H1 (cell line): ENCODE data around the gene TACR2. TPM values are rescaled to one million over a fixed set of nuclear protein-coding genes. Genes with fewer than 3 reads are reported as not detected.

Experiments used
- CTCF ChIA-PET: fragments of 300-600 bp; sonication (Branson Sonifier 250); formaldehyde crosslinking; loops from one replicate; lab custom pipeline; 2021; ENCODE audit not compliant: partially characterized antibody; lab: Charles Lee
- POLR2A ChIA-PET: fragments of 300-600 bp; sonication (Branson Sonifier 250); formaldehyde crosslinking; loops from one replicate; lab custom pipeline; 2021; ENCODE audit warnings: inconsistent platforms; ENCODE audit not compliant: partially characterized antibody; lab: Charles Lee
- DNase-seq, 2 experiments: peaks; one replicate each; pipeline versions ENCODE4 v3.0.0 to v3.0.0-alpha.2; 2010 to 2022; ENCODE audit warnings: low spot score in 2 of 2, low read depth in 1 of 2, mixed read lengths in 1 of 2
- FAIRE-seq: peaks from 2 replicates; lab custom pipeline; 2011; peaks lifted over from hg19 to GRCh38; lab: Jason Lieb, UNC
- H2AFZ ChIP-seq: 2 replicates; pipeline ENCODE4 v1.8.1; 2012; ENCODE audit warnings: low read length, inconsistent platforms
- H2AK5ac ChIP-seq: 2 replicates; pipeline ENCODE4 v1.6.1; 2013; ENCODE audit warnings: low read depth, low read length
- H2BK120ac ChIP-seq: replicated peaks from 2 replicates; pipeline ENCODE3; 2013; ENCODE audit warnings: low read depth, low read length, inconsistent platforms
- H2BK12ac ChIP-seq: 2 replicates; pipeline ENCODE4 v1.6.1; 2013; ENCODE audit warnings: low read depth, low read length
- H2BK15ac ChIP-seq: 2 replicates; pipeline ENCODE4 v1.6.1; 2013; ENCODE audit warnings: low read length
- H2BK20ac ChIP-seq: 2 replicates; pipeline ENCODE4 v1.6.1; 2013; ENCODE audit warnings: low read length
- H2BK5ac ChIP-seq: 2 replicates; pipeline ENCODE4 v1.6.1; 2013; ENCODE audit warnings: low read depth, low read length
- H3K14ac ChIP-seq: 2 replicates; pipeline ENCODE4 v1.6.1; 2013; ENCODE audit warnings: inconsistent platforms; ENCODE audit not compliant: insufficient read length
- H3K18ac ChIP-seq: 2 replicates; pipeline ENCODE4 v1.6.1; 2013; ENCODE audit warnings: low read length; ENCODE audit errors: extremely low read depth
- H3K23ac ChIP-seq: 2 replicates; pipeline ENCODE4 v1.6.1; 2013; ENCODE audit warnings: inconsistent platforms; ENCODE audit not compliant: insufficient read length
- H3K23me2 ChIP-seq: 2 replicates; pipeline ENCODE4 v1.6.1; 2013; ENCODE audit warnings: low read depth, low read length
- H3K27ac ChIP-seq: 2 replicates; pipeline ENCODE4 v1.6.1; 2011; ENCODE audit warnings: low read depth, low read length, inconsistent platforms
- H3K27me3 ChIP-seq, 4 experiments: replicated peaks in 1 of 4; 1 replicate in 1 of 4; 2 replicates in 3 of 4; pipeline versions ENCODE4 v1.6.1 to v1.8.1; 2011 to 2013; ENCODE audit warnings: low read length in 3 of 4, mild to moderate bottlenecking in 3 of 4, inconsistent platforms in 2 of 4, mixed read lengths in 2 of 4, moderate library complexity in 1 of 4; ENCODE audit not compliant: control insufficient read depth in 3 of 4, insufficient read depth in 3 of 4; ENCODE audit errors: extremely low read depth in 1 of 4
- H3K36me3 ChIP-seq, 4 experiments: 2 replicates each; pipeline versions ENCODE4 v1.6.1 to v1.8.1; 2011 to 2013; ENCODE audit warnings: mild to moderate bottlenecking in 4 of 4, low read length in 3 of 4, moderate library complexity in 2 of 4, control low read depth in 1 of 4, inconsistent platforms in 1 of 4; ENCODE audit not compliant: insufficient read depth in 4 of 4, control insufficient read depth in 2 of 4
- H3K4ac ChIP-seq: replicated peaks from 2 replicates; pipeline ENCODE3; 2013; ENCODE audit warnings: low read length, low read depth, mixed read lengths, inconsistent platforms; ENCODE audit not compliant: insufficient read length
- H3K4me1 ChIP-seq, 4 experiments: replicated peaks in 1 of 4; 1 replicate in 1 of 4; 2 replicates in 3 of 4; pipeline versions ENCODE4 v1.6.1 to v1.8.1; 2011 to 2013; ENCODE audit warnings: low read length in 3 of 4, inconsistent platforms in 2 of 4, mixed read lengths in 1 of 4; ENCODE audit not compliant: insufficient read depth in 4 of 4, control insufficient read depth in 3 of 4
- H3K4me2 ChIP-seq, 2 experiments: 2 replicates each; pipeline versions ENCODE4 v1.6.1 to v1.8.1; 2011 to 2013; ENCODE audit warnings: low read depth in 2 of 2, low read length in 2 of 2, control low read depth in 1 of 2, inconsistent platforms in 1 of 2, mild to moderate bottlenecking in 1 of 2; ENCODE audit not compliant: insufficient read depth in 1 of 2
- H3K4me3 ChIP-seq, 4 experiments: fragments of 200-600, 300-600 bp in 1 of 4; sonication (generic), shearing (Covaris generic), sonication (Bioruptor Twin) in 1 of 4; 2 replicates each; pipeline versions ENCODE4 v1.5.1 to v1.8.1; 2011 to 2016; ENCODE audit warnings: low read length in 4 of 4, low read depth in 3 of 4, control low read depth in 2 of 4, inconsistent platforms in 2 of 4, mild to moderate bottlenecking in 2 of 4, mixed read lengths in 1 of 4, moderate library complexity in 1 of 4; ENCODE audit not compliant: insufficient read depth in 2 of 4; ENCODE audit errors: extremely low read depth in 1 of 4
- H3K56ac ChIP-seq: replicated peaks from 2 replicates; pipeline ENCODE3; 2013; ENCODE audit warnings: low read depth, mild to moderate bottlenecking, mixed read lengths, low read length, inconsistent platforms; ENCODE audit not compliant: insufficient read length
- H3K79me1 ChIP-seq: 2 replicates; pipeline ENCODE4 v1.6.1; 2013; ENCODE audit warnings: low read depth, low read length, control low read depth
- H3K79me2 ChIP-seq, 2 experiments: 2 replicates each; pipeline versions ENCODE4 v1.6.1 to v1.8.1; 2012 to 2013; ENCODE audit warnings: low read length in 2 of 2, mild to moderate bottlenecking in 2 of 2, inconsistent platforms in 1 of 2; ENCODE audit not compliant: insufficient read depth in 2 of 2, control insufficient read depth in 1 of 2
- H3K9ac ChIP-seq, 4 experiments: replicated peaks in 1 of 4; 1 replicate in 1 of 4; 2 replicates in 3 of 4; pipeline versions ENCODE4 v1.6.1 to v1.8.1; 2011 to 2013; ENCODE audit warnings: low read depth in 3 of 4, low read length in 3 of 4, control low read depth in 2 of 4, mild to moderate bottlenecking in 2 of 4, moderate library complexity in 2 of 4, inconsistent platforms in 1 of 4; ENCODE audit errors: extremely low read depth in 1 of 4
- H3K9me3 ChIP-seq, 2 experiments: 2 replicates each; pipeline versions ENCODE4 v1.6.1 to v1.8.1; 2012 to 2013; ENCODE audit warnings: mild to moderate bottlenecking in 2 of 2, moderate library complexity in 2 of 2, control low read depth in 1 of 2, inconsistent platforms in 1 of 2, low read depth in 1 of 2, low read length in 1 of 2, mixed read lengths in 1 of 2; ENCODE audit not compliant: insufficient read depth in 2 of 2
- H4K20me1 ChIP-seq, 2 experiments: replicated peaks in 1 of 2; 2 replicates each; pipeline versions ENCODE3 to v1.8.1; 2011 to 2013; ENCODE audit warnings: inconsistent platforms in 2 of 2, low read length in 2 of 2, mild to moderate bottlenecking in 1 of 2; ENCODE audit not compliant: insufficient read depth in 2 of 2, control insufficient read depth in 1 of 2
- H4K5ac ChIP-seq: 2 replicates; pipeline ENCODE4 v1.6.1; 2013; ENCODE audit warnings: low read length, low read depth, mixed read lengths, inconsistent platforms; ENCODE audit not compliant: insufficient read length
- H4K8ac ChIP-seq: 2 replicates; pipeline ENCODE4 v1.8.0; 2013; ENCODE audit warnings: mild to moderate bottlenecking, moderate library complexity, low read length, inconsistent platforms; ENCODE audit not compliant: insufficient read depth; ENCODE audit errors: extremely low read depth
- H4K91ac ChIP-seq: replicated peaks from 2 replicates; pipeline ENCODE3; 2013; ENCODE audit warnings: low read length, mixed read lengths, inconsistent platforms; ENCODE audit not compliant: insufficient read length
- ASH2L ChIP-seq: fragments of 200-600, 300-600 bp; sonication (generic); IDR thresholded peaks from one replicate; pipeline ENCODE4 v1.7.1; 2017; ENCODE audit warnings: low read length
- CBX5 ChIP-seq: fragments of 300-800, 300-1000 bp; sonication (generic); IDR thresholded peaks from 2 replicates; pipeline ENCODE4 v1.7.1; 2016; ENCODE audit warnings: antibody characterized with exemption, low read length, low read depth
- CHD2 ChIP-seq: IDR thresholded peaks from 2 replicates; pipeline ENCODE4 v1.6.1; 2012; ENCODE audit warnings: low read length, improper control_type of control experiment
- EGR1 ChIP-seq: IDR thresholded peaks from 2 replicates; pipeline ENCODE4 v1.6.1; 2011; ENCODE audit warnings: low read depth, low read length, borderline replicate concordance
- EP300 ChIP-seq, 2 experiments: IDR thresholded peaks; 1 replicate in 1 of 2; 2 replicates in 1 of 2; pipeline ENCODE4 v1.6.1; 2011 to 2012; ENCODE audit warnings: low read depth in 2 of 2, low read length in 2 of 2, mild to moderate bottlenecking in 2 of 2, borderline replicate concordance in 1 of 2, inconsistent platforms in 1 of 2, moderate library complexity in 1 of 2
- JUND ChIP-seq: IDR thresholded peaks from 2 replicates; pipeline ENCODE4 v1.6.1; 2011; ENCODE audit warnings: mild to moderate bottlenecking, improper control_type of control experiment, low read length
- KDM1A ChIP-seq: fragments of 200-600, 300-600 bp; sonication (generic); IDR thresholded peaks from 2 replicates; pipeline ENCODE4 v1.7.1; 2016; ENCODE audit warnings: mild to moderate bottlenecking, low read length, borderline replicate concordance
- RBBP5 ChIP-seq: IDR thresholded peaks from 2 replicates; pipeline ENCODE4 v1.7.1; 2012; ENCODE audit warnings: low read depth, mild to moderate bottlenecking, inconsistent platforms, low read length, moderate library complexity, borderline replicate concordance
- SP1 ChIP-seq: IDR thresholded peaks from 2 replicates; pipeline ENCODE4 v1.6.1; 2011; ENCODE audit warnings: low read depth, low read length
- SRF ChIP-seq: IDR thresholded peaks from 2 replicates; pipeline ENCODE4 v1.6.1; 2011; ENCODE audit warnings: mild to moderate bottlenecking, low read depth, low read length, moderate library complexity
- SUZ12 ChIP-seq: fragments of 200-600 bp; sonication (generic); IDR thresholded peaks from 2 replicates; pipeline ENCODE4 v1.6.1; 2012; ENCODE audit warnings: mild to moderate bottlenecking, inconsistent platforms, low read length, moderate library complexity, mixed read lengths
- TBP ChIP-seq: IDR thresholded peaks from 2 replicates; pipeline ENCODE4 v1.6.1; 2011; ENCODE audit warnings: low read depth, low read length, improper control_type of control experiment
- TCF12 ChIP-seq: IDR thresholded peaks from 2 replicates; pipeline ENCODE4 v1.6.1; 2011; ENCODE audit warnings: low read depth, mild to moderate bottlenecking, low read length
- WGBS, 2 experiments: shearing (Covaris generic) in 1 of 2; methylation state at CpG; one replicate each; pipeline versions ENCODE4 v1.1.6 to v1.1.7; 2013 to 2015; ENCODE audit warnings: low lambda C conversion rate in 2 of 2, mixed read lengths in 2 of 2, inconsistent platforms in 1 of 2, low coverage in 1 of 2, missing lambda C conversion rate in 1 of 2; ENCODE audit not compliant: insufficient replicate concordance in 2 of 2, insufficient coverage in 1 of 2, insufficient read length in 1 of 2; ENCODE audit errors: extremely low coverage in 1 of 2, missing lambda C conversion rate in 1 of 2; 5-methylcytosine and 5-hydroxymethylcytosine counted together
- polyA plus RNA-seq, 7 experiments: library from polyadenylated mRNA; depleted of rRNA in 3 of 7; stranded (reverse) in 5 of 7; unstranded in 2 of 7; fragments of >200 nt in 5 of 7; fragments of 200-250 nt in 2 of 7; gene quantifications; 1 replicate in 5 of 7; 2 replicates in 1 of 7; 4 replicates in 1 of 7; pipeline versions ENCODE4 v1.2.1 to v1.2.3, GENCODE V29; 2011 to 2013; ENCODE audit warnings: missing spikeins in 2 of 7, mixed read lengths in 2 of 7
- total RNA-seq: library from RNA; stranded (reverse); fragmentation: NEBNext Ultra II Directional; extraction: Animal tissue kit (Norgen Biotek cat#: 25700); gene quantifications from 2 replicates; pipeline ENCODE4 v1.2.1, GENCODE V29; 2021
- TF ChIP-seq, protein P1 (sequence below): IDR thresholded peaks from 2 replicates; pipeline ENCODE4 v1.6.1; 2012; ENCODE audit warnings: low read length, inconsistent platforms

The TACR2 gene
- total and polyA plus RNA-seq, 2 of the 8 experiments (the other 6 are each of a cell fraction or from before 2014, with no cell fraction given), result 0.06 TPM; not detected in 1

DNA sequence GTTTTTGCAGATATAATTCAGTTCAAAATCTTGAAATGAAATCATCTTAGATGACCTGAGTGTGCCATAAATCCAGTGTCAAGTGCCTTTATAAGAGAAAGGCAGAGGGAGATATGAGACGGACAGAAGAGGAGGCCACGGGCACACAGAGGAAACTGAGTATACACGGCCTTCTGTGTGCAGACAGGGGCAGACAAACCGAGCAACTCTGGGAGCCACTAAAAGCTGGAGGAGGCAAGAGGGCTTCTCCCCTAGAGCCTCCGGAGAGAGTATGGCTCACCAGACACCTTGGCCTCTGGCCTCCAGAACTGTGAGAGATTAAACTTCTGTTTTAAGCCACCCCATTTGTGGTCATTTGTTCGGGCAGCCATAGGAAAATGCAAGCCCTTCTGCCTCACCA lies 47.2 kb upstream of the TACR2 start:
- H4K8ac ChIP-seq, result no peak overlapping the region; the same call in 1 of the 2 replicates
- H3K56ac ChIP-seq, result no peak overlapping the region
- peaks cover 0 to 5% (median 0%) of the 10 kb centered on the region in 4 experiments; a peak in 3 of 7 replicates for H3K4me1 ChIP-seq
- no peak overlapping the region for H3K23ac ChIP-seq
- no peak overlapping the region for H2BK120ac ChIP-seq
- H2BK12ac ChIP-seq, result no peak overlapping the region
- no peak overlapping the region for H2AFZ ChIP-seq
- H3K27me3 ChIP-seq, result no peaks in the 10 kb centered on the region
- DNase-seq, result no peak
- no peak overlapping the region for H2BK20ac ChIP-seq
- no peaks in the 10 kb centered on the region for H3K36me3 ChIP-seq
- FAIRE-seq, result no peak
- H3K27ac ChIP-seq, result no peak overlapping the region
- no peaks in the 10 kb centered on the region for H4K20me1 ChIP-seq
- ChIA-PET POLR2A (no interaction called here), CTCF (interaction anchor here (1.4 to 9.5 kb wide), 2 partner anchors 14 to 45 kb away, joined by 6 to 92 read pairs; partner anchors contain the start of gene TSPAN15)
- H3K9me3 ChIP-seq, result no peaks in the 10 kb centered on the region
- no peaks in the 10 kb centered on the region for H3K79me2 ChIP-seq
- no peak overlapping the region for H4K5ac ChIP-seq
- no peak overlapping the region for H3K9ac ChIP-seq
- H3K4me3 ChIP-seq, result no peak overlapping the region
- no peaks in the 10 kb centered on the region for H3K79me1 ChIP-seq
- H2BK15ac ChIP-seq, result no peak overlapping the region
- no peak overlapping the region for H3K4me2 ChIP-seq
- H3K4ac ChIP-seq, result no peak overlapping the region
- no peaks in the 10 kb centered on the region for H3K23me2 ChIP-seq
- no peak overlapping the region for H3K18ac ChIP-seq
- no peak overlapping the region for H2AK5ac ChIP-seq
- WGBS, 2 experiments, result 82% methylated on average over 6 of the region's 6 CpGs; no CpG with 5 or more reads in 1 of the 2 experiments
- H2BK5ac ChIP-seq, result no peak overlapping the region
- no peak overlapping the region for H4K91ac ChIP-seq
- no peak overlapping the region for H3K14ac ChIP-seq
- TF ChIP-seq CHD2 (no peak), SP1 (no peak), SUZ12 (no peak), EGR1 (no peak), JUND (no peak), ASH2L (no peak), CBX5 (no peak), TCF12 (no peak), EP300 (IDR thresholded peaks at IDR 0.05; ENCODE audit: borderline replicate concordance in 1 of 2, low read depth in 2 of 2, low read length in 2 of 2) (no peak), SRF (no peak), TBP (no peak), RBBP5 (no peak), KDM1A (no peak)
- TF ChIP-seq, protein P1, sequence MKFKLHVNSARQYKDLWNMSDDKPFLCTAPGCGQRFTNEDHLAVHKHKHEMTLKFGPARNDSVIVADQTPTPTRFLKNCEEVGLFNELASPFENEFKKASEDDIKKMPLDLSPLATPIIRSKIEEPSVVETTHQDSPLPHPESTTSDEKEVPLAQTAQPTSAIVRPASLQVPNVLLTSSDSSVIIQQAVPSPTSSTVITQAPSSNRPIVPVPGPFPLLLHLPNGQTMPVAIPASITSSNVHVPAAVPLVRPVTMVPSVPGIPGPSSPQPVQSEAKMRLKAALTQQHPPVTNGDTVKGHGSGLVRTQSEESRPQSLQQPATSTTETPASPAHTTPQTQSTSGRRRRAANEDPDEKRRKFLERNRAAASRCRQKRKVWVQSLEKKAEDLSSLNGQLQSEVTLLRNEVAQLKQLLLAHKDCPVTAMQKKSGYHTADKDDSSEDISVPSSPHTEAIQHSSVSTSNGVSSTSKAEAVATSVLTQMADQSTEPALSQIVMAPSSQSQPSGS, result no peak
